Gastroesophageal sphincter (tissue), 4 donors: ENCODE data around the gene GALNT17. TPM values are rescaled to one million over a fixed set of nuclear protein-coding genes. Genes with fewer than 3 reads are reported as not detected.

Experiments
- ATAC-seq: fragments of 150-250 bp; one replicate; pipeline ENCODE4 v1.9.1; 2016; ENCODE audit warnings: mild to moderate bottlenecking, moderate library complexity
- H3K27ac ChIP-seq, 4 donors: fragments of 200-600 bp; sonication (generic) in 3 of 4; 1 replicate in 3 of 4; 2 replicates in 1 of 4; pipeline ENCODE4 v1.5.1; 2016 to 2019
- H3K27me3 ChIP-seq: fragments of 200-600 bp; sonication (generic); one replicate; pipeline ENCODE4 v1.5.1; 2019
- H3K36me3 ChIP-seq, 2 donors: fragments of 200-600 bp; sonication (generic); one replicate each; pipeline ENCODE4 v1.5.1; 2019; ENCODE audit warnings: control low read depth in 1 of 2
- H3K4me1 ChIP-seq, 3 donors: fragments of 200-600 bp; sonication (generic); 1 replicate in 2 of 3; 2 replicates in 1 of 3; pipeline ENCODE4 v1.5.1; 2016 to 2019; ENCODE audit warnings: control low read depth in 2 of 3
- H3K4me3 ChIP-seq, 2 donors: fragments of 200-600 bp; sonication (generic); one replicate each; pipeline ENCODE4 v1.5.1; 2019; ENCODE audit warnings: mild to moderate bottlenecking in 1 of 2, moderate library complexity in 1 of 2
- H3K9me3 ChIP-seq, 3 donors: fragments of 200-600 bp; sonication (generic); one replicate each; pipeline ENCODE4 v1.5.1; 2017 to 2019; ENCODE audit warnings: control low read depth in 2 of 3
- EP300 ChIP-seq: sonication (generic); formaldehyde crosslinking; IDR thresholded peaks from one replicate; pipeline ENCODE4 v1.6.1; 2017; ENCODE audit warnings: antibody characterized with exemption, mild to moderate bottlenecking
- POLR2A ChIP-seq, 2 donors: fragments of 450-650 bp; IDR thresholded peaks; one replicate each; pipeline ENCODE4 v1.6.1; 2017; ENCODE audit warnings: antibody characterized with exemption in 2 of 2, mild to moderate bottlenecking in 2 of 2, moderate library complexity in 1 of 2
- POLR2AphosphoS5 ChIP-seq: sonication (generic); formaldehyde crosslinking; IDR thresholded peaks from one replicate; pipeline ENCODE4 v1.6.1; 2017; ENCODE audit warnings: antibody characterized with exemption
- WGBS, 2 donors: methylation state at CpG; one replicate each; pipeline ENCODE4 v1.1.5; 2018; ENCODE audit warnings: low coverage in 1 of 2; 5-methylcytosine and 5-hydroxymethylcytosine counted together
- total RNA-seq, 4 donors: library from RNA; depleted of rRNA; stranded (reverse); fragments of >200 nt; gene quantifications; one replicate each; pipeline ENCODE4 v1.1.0, GENCODE V29; 2016
- TF ChIP-seq, protein P1 (sequence below), 4 experiments: fragments of 200-600 bp in 2 of 4; fragments of 450-650 bp in 2 of 4; sonication (generic) in 1 of 4; IDR thresholded peaks; one replicate each; pipeline ENCODE4 v1.5.1; 2017 to 2019; ENCODE audit warnings: antibody characterized with exemption in 4 of 4, mild to moderate bottlenecking in 2 of 4, moderate library complexity in 2 of 4

GALNT17 gene
- total RNA-seq, 4 donors from 2014 or later = 16.7 to 93.2 (median 34.8) TPM

DNA sequence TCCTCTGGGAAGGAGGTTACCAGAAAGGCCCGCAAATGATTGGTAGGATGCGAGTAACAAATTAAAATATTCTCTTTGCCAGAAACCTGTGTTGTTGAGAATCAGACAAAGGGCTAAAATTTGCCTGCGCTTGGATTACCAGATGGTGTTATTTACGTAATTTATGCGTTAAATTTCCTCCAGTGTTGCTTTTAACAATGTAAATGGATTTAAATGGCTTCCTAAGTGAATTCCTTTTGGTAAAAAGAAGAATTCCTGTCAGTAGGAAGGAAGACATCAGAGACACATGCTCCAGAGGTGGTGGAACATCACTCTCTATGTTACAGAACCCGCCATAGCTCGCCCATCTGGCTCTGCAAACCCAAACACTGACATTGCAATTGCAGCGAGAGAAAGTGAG is 520.6 kb downstream of the GALNT17 start:
- H3K27ac ChIP-seq = no peak overlapping the region
- H3K4me3 ChIP-seq = no peak overlapping the region
- WGBS, 2 donors = 72 to 83% methylated on average over 6 to 8 of the region's 8 CpGs
- H3K9me3 ChIP-seq = peaks cover 0 to 15% (median 0%) of the 10 kb centered on the region in 3 donors
- H3K36me3 ChIP-seq = no peaks in the 10 kb centered on the region
- peaks cover 0 to 13% (median 0%) of the 10 kb centered on the region in 3 donors for H3K4me1 ChIP-seq
- H3K27me3 ChIP-seq = no peaks in the 10 kb centered on the region
- ATAC-seq = no peak
- no peak for TF ChIP-seq POLR2A (IDR thresholded peaks at IDR 0.05)
- TF ChIP-seq, protein P1, sequence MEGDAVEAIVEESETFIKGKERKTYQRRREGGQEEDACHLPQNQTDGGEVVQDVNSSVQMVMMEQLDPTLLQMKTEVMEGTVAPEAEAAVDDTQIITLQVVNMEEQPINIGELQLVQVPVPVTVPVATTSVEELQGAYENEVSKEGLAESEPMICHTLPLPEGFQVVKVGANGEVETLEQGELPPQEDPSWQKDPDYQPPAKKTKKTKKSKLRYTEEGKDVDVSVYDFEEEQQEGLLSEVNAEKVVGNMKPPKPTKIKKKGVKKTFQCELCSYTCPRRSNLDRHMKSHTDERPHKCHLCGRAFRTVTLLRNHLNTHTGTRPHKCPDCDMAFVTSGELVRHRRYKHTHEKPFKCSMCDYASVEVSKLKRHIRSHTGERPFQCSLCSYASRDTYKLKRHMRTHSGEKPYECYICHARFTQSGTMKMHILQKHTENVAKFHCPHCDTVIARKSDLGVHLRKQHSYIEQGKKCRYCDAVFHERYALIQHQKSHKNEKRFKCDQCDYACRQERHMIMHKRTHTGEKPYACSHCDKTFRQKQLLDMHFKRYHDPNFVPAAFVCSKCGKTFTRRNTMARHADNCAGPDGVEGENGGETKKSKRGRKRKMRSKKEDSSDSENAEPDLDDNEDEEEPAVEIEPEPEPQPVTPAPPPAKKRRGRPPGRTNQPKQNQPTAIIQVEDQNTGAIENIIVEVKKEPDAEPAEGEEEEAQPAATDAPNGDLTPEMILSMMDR (IDR thresholded peaks at IDR 0.05) = no peak

DNA sequence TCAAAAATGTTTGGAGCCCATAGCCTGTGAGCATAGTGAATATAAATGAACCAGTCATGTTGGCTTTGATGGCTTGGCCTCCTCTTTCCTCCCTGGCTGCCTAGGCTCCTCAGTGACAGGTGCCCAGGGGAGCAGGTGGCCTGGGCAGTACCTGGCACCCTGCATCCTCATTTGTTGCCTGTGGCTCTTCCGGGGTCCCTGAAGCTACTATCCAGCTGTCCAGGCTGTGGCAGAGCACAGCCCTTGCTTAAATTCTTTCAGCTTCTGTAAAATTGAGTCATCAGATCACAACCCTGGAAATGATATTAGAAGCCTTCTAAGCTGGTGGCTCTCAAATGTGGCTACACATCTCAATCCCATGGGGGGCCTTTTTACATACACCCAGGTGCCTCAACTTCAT is 525.4 kb downstream of the GALNT17 start:
- no peak overlapping the region for H3K4me3 ChIP-seq
- ATAC-seq = no peak
- TF ChIP-seq POLR2AphosphoS5 = no peak
- TF ChIP-seq POLR2A (IDR thresholded peaks at IDR 0.05) = no peak
- TF ChIP-seq EP300 = no peak
- TF ChIP-seq, protein P1 (IDR thresholded peaks at IDR 0.05) = no peak
- no peaks in the 10 kb centered on the region for H3K27me3 ChIP-seq
- WGBS, 2 donors = 80% methylated on average over 1 of the region's 1 CpG; no CpG with 5 or more reads in 1 of the 2 donors
- no peaks in the 10 kb centered on the region for H3K9me3 ChIP-seq
- H3K4me1 ChIP-seq = no peaks in the 10 kb centered on the region
- no peak overlapping the region for H3K27ac ChIP-seq
- no peaks in the 10 kb centered on the region for H3K36me3 ChIP-seq

DNA sequence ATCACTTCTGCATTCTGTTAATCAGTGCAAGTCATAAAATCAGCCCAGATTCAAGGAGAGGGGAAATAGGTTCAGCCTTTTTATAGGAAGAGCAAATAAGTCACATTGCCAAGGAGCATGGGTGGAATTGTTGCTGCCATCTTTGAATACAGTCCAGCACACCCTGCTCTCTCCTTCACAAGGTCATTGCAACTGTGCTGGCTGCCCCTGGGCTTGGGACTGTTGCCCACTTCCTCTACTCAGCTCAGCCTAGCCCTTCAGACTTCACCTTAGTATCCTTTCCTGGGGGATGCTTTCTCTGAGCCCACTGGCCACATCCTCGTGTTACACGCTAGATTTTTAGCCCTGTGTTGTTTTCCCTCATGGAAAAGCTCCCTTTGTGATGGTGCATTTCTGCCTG is 527.7 kb downstream of the GALNT17 start:
- Histone ChIP-seq H3K4me1 (no peaks in the 10 kb centered on the region), H3K36me3 (no peaks in the 10 kb centered on the region), H3K27me3 (no peaks in the 10 kb centered on the region), H3K4me3 (no peak overlapping the region), H3K9me3 (peaks cover 0 to 10% (median 0%) of the 10 kb centered on the region in 3 donors), H3K27ac (no peak overlapping the region)
- no peak for ATAC-seq
- no peak for TF ChIP-seq POLR2AphosphoS5
- TF ChIP-seq POLR2A (IDR thresholded peaks at IDR 0.05) = no peak
- 100% methylated on average over 2 of the region's 2 CpGs for WGBS, 2 donors

DNA sequence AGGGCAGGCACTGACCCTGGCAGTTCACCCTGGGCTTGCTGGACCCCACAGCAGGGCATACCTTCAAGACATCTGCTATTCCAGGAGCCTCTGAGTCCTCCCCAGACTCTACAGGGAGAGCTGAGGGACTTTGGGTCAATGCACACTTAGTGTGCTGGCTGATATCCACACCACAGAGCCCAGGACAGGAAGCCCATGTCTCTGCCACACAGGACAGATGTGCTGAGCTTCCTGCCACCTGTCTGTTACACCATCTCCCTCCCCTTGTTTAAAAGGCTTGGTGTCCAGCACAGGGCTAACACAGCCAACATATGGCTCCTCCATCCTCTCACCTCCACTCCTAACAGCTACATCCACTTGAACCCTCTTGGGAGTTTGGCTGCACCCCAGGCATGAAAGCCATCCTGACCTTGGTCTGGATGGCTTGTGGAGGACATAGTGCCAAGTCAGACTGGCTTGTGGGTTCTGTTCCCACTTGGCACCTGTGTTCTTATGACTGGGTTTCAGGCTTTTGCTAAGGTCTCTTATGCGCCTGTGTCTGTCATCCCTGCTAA is 529.8 kb downstream of the GALNT17 start:
- Histone ChIP-seq H3K36me3 (no peaks in the 10 kb centered on the region), H3K4me3 (no peak overlapping the region), H3K4me1 (no peaks in the 10 kb centered on the region), H3K9me3 (peaks cover 0 to 16% (median 0%) of the 10 kb centered on the region in 3 donors), H3K27ac (no peak overlapping the region), H3K27me3 (no peaks in the 10 kb centered on the region)
- WGBS, 2 donors = 100% methylated on average over 1 of the region's 1 CpG; no CpG with 5 or more reads in 1 of the 2 donors
- no peak for TF ChIP-seq POLR2AphosphoS5
- TF ChIP-seq, protein P1 (IDR thresholded peaks at IDR 0.05) = no peak
- TF ChIP-seq POLR2A (IDR thresholded peaks at IDR 0.05) = no peak
- TF ChIP-seq EP300 = no peak
- ATAC-seq = no peak

DNA sequence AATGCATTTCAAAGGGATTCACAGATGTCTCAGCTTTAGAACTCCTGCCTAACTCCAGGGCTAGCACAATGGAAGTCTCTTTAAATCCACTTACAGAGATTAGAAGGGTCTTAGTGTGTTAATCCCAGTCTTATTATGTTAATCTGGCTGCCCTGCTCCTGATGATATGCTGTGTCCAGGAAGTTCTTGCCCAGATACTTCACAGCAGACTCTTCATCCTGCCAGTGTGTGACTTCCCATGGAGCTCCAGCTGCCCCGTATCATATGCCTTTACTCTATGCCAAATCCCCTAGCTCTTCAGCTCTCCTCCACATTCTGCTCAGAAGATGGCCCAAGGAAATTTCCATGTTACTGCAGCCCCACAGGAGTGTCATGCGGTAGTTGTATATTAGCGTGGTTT is 533.8 kb downstream of the GALNT17 start:
- Histone ChIP-seq H3K27ac (no peak overlapping the region), H3K27me3 (no peaks in the 10 kb centered on the region), H3K4me1 (no peaks in the 10 kb centered on the region), H3K36me3 (no peaks in the 10 kb centered on the region), H3K4me3 (no peak overlapping the region), H3K9me3 (peaks cover 0 to 16% (median 0%) of the 10 kb centered on the region in 3 donors)
- no peak for ATAC-seq
- TF ChIP-seq POLR2A (IDR thresholded peaks at IDR 0.05) (no peak), EP300 (no peak), POLR2AphosphoS5 (no peak)
- TF ChIP-seq, protein P1 (IDR thresholded peaks at IDR 0.05) = no peak
- 69 to 100% methylated on average over 2 to 3 of the region's 3 CpGs for WGBS, 2 donors
